ENCODE data around the gene PARL. TPM values are rescaled to one million over a fixed set of nuclear protein-coding genes. Genes with fewer than 3 reads are reported as not detected.

PARL gene
- total RNA-seq, 1 donor from 2014 or later: 39.2 TPM

DNA sequence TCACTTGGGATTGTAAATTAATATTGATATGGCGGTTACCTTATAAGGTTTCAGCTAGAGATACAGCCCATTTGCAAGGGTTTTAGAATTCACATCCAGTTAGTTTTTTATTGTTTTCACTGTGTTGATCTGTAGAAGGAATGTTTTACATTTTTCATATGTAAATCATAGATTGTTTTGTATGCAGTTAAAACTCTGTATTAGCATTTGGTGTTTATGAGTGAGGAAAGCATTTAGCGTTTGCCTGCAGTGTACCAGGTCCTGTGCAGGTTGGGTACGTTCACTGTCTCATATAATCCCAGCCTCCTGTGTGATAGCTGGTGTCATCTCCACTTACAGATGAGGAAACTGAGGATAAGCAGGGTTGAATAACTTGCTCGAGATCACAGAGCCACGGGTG lies 83.1 kb downstream of the PARL start:
- no peak overlapping the region for H3K27ac Mint-ChIP-seq (ENCODE audit: unreplicated experiment)
- no peak for TF ChIP-seq CTCF (IDR thresholded peaks at IDR 0.05)
- H3K36me3 Mint-ChIP-seq (ENCODE audit: low read depth): peaks cover 48% of the 10 kb centered on the region
- H3K9me3 Mint-ChIP-seq (ENCODE audit: low read depth): no peaks in the 10 kb centered on the region
- no peak for DNase-seq (ENCODE audit: low spot score)
- no peaks in the 10 kb centered on the region for H3K27me3 Mint-ChIP-seq (ENCODE audit: low read depth)
- no peak overlapping the region for H3K4me3 Mint-ChIP-seq (ENCODE audit: unreplicated experiment)
- H3K4me1 Mint-ChIP-seq (ENCODE audit: low read depth): no peaks in the 10 kb centered on the region

- H3K4me3 Mint-ChIP-seq (ENCODE audit: unreplicated experiment): no peak overlapping the region
- no peak for DNase-seq (ENCODE audit: low spot score)
- H3K27me3 Mint-ChIP-seq (ENCODE audit: low read depth): no peaks in the 10 kb centered on the region
- H3K27ac Mint-ChIP-seq (ENCODE audit: unreplicated experiment): no peak overlapping the region
- no peak for TF ChIP-seq CTCF (IDR thresholded peaks at IDR 0.05)
- H3K36me3 Mint-ChIP-seq (ENCODE audit: low read depth): peaks cover 48% of the 10 kb centered on the region
- H3K4me1 Mint-ChIP-seq (ENCODE audit: low read depth): no peaks in the 10 kb centered on the region
- H3K9me3 Mint-ChIP-seq (ENCODE audit: low read depth): no peaks in the 10 kb centered on the region
These were observed 84.3 kb downstream of the PARL start for GRCh38 chr3:183800243-183800863.

DNA sequence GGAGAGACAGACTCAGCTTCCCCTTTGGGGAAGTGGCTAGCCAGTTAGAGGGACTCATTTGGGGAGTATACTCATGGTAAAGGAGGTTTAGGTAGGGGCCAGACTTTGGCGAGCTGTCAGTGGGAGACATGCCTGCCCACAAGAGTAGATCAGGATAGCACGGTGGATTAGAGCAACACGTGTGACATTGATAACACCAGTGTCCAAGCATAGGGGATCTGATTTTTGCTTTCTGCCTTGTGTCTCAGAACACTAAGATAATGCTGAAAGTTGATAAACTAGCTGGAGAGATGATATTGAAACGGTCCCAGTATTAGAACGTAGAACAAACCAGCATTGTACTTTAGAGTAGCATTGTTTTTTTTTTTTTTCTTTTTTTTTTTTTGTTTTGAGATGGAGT lies 85.2 kb downstream of the PARL start:
- H3K27me3 Mint-ChIP-seq (ENCODE audit: low read depth): no peaks in the 10 kb centered on the region
- TF ChIP-seq CTCF (IDR thresholded peaks at IDR 0.05): no peak
- peaks cover 2% of the 10 kb centered on the region for H3K4me1 Mint-ChIP-seq (ENCODE audit: low read depth)
- no peak overlapping the region for H3K27ac Mint-ChIP-seq (ENCODE audit: unreplicated experiment)
- no peak for DNase-seq (ENCODE audit: low spot score)
- H3K36me3 Mint-ChIP-seq (ENCODE audit: low read depth): peaks cover 45% of the 10 kb centered on the region
- no peak overlapping the region for H3K4me3 Mint-ChIP-seq (ENCODE audit: unreplicated experiment)
- H3K9me3 Mint-ChIP-seq (ENCODE audit: low read depth): no peaks in the 10 kb centered on the region

DNA sequence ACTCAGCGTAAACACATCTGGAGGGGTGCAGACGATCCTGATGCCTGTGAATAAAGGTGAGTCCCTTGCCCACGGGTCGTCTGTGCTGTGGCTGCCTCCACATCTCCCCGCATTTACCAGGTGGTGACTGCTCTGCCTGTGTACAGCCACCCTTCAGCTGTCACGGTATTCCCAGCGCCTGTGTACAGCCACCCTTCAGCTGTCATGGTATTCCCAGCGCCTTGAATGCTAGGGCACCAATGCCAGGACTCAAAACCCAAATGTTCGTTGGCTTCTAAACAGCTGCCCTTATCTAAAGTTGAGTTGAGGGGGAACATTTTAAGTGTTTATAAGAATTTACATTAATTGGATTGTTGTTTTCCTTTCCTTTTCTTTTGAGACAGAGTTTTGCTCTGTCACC lies 86.7 kb downstream of the PARL start:
- Mint-ChIP-seq H3K4me1 (ENCODE audit: low read depth) (peaks cover 10% of the 10 kb centered on the region), H3K36me3 (ENCODE audit: low read depth) (peaks cover 33% of the 10 kb centered on the region), H3K9me3 (ENCODE audit: low read depth) (no peaks in the 10 kb centered on the region), H3K4me3 (ENCODE audit: unreplicated experiment) (no peak overlapping the region), H3K27me3 (ENCODE audit: low read depth) (no peaks in the 10 kb centered on the region), H3K27ac (ENCODE audit: unreplicated experiment) (no peak overlapping the region)
- no peak for TF ChIP-seq CTCF (IDR thresholded peaks at IDR 0.05)
- no peak for DNase-seq (ENCODE audit: low spot score)

DNA sequence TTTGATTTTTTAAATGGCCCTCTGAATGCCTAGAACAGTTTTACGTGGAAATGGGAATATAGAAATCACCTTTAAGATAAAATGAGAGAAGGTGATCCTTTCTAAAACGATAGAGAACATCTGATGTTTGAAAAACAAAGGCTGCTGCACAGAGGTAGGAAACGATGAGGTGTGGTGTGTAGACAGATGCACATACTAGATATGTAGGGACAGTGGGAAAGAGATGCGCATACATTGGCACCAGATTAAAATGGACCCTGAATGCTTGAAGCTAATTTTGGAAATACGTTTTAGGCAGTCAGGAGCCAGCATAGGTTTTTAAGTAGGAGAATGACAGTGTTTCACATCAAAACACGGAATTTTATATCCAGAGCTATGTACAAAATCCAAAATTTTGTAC lies 88.3 kb downstream of the PARL start:
- H3K27ac Mint-ChIP-seq (ENCODE audit: unreplicated experiment): no peak overlapping the region
- no peak for TF ChIP-seq CTCF (IDR thresholded peaks at IDR 0.05)
- H3K36me3 Mint-ChIP-seq (ENCODE audit: low read depth): peaks cover 28% of the 10 kb centered on the region
- no peaks in the 10 kb centered on the region for H3K9me3 Mint-ChIP-seq (ENCODE audit: low read depth)
- no peaks in the 10 kb centered on the region for H3K27me3 Mint-ChIP-seq (ENCODE audit: low read depth)
- H3K4me3 Mint-ChIP-seq (ENCODE audit: unreplicated experiment): no peak overlapping the region
- H3K4me1 Mint-ChIP-seq (ENCODE audit: low read depth): peaks cover 10% of the 10 kb centered on the region
- DNase-seq (ENCODE audit: low spot score): no peak

Measured in chondrocyte (in vitro differentiated cells).